ENCODE measurements around the gene TBC1D19. TPM values are rescaled to one million over a fixed set of nuclear protein-coding genes. Genes with fewer than 3 reads are reported as not detected.

TBC1D19 gene
- total and polyA plus RNA-seq, 2 donors from 2014 or later: 10.8 to 19.1 TPM

DNA sequence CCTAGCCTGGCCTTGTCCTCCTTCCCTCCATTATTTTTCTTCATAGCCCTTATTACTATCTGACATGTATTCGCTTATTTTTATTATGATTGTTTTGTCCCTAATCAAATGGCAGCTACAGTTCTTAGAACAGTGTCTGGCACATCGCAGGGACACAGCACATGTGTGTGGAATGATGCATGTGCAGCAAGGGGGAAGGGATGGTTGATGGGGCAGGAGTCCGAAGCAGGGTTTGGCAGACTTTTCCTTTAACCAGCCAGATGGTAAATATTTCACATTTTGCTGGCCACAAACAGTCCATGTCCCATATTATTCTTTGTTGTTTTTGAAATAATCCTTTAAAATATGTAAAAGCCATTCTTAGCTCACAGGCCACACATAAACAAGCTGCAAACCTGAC, 148.5 kb downstream of the TBC1D19 start:
- no peak for TF ChIP-seq CTCF (IDR thresholded peaks at IDR 0.05; ENCODE audit: borderline replicate concordance, extremely low read depth, insufficient read depth)
- no peaks in the 10 kb centered on the region for H3K36me3 ChIP-seq (ENCODE audit: control insufficient read depth in 2 of 3, insufficient read depth in 3 of 3, low read length in 3 of 3)
- H3K27ac ChIP-seq (ENCODE audit: low read depth in 2 of 2, low read length in 2 of 2): no peak overlapping the region
- no peaks in the 10 kb centered on the region for H3K27me3 ChIP-seq (ENCODE audit: control insufficient read depth, insufficient read depth, low read length)
- no peaks in the 10 kb centered on the region for H3K4me1 ChIP-seq (ENCODE audit: control insufficient read depth in 2 of 3, insufficient read depth in 2 of 3, low read depth in 1 of 3, low read length in 3 of 3)
- FAIRE-seq (no peak), DNase-seq (no peak)
- intact Hi-C loops (cut with DNase I): no loop called here
- no peak overlapping the region for H3K4me3 ChIP-seq (ENCODE audit: low read length in 3 of 3)
- H3K9me3 ChIP-seq (ENCODE audit: control insufficient read depth in 2 of 3, insufficient read depth in 1 of 3, low read length in 3 of 3): no peaks in the 10 kb centered on the region
- no peak overlapping the region for H3K9ac ChIP-seq (ENCODE audit: low read length in 3 of 3)

DNA sequence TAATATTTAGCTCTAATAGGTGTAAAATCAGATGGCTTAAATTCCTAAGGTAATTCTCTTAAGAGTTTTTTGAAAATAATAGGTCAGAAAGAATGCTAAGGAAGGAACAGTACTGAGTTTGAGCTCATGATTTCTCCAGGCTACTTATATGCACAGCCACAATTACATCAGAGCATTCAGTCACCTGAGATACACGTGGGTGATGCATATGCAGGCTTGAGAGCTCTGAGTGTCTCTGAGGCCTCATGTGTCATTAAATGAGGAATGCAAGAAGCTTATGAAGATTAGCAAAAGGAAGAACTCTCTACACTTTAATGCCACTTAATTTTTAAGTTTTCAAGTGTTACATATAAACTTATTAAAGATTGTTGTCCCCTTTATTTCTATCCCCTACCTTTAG, 152.7 kb downstream of the TBC1D19 start:
- DNase-seq: no peak
- no peaks in the 10 kb centered on the region for H3K4me1 ChIP-seq (ENCODE audit: control insufficient read depth in 2 of 3, insufficient read depth in 2 of 3, low read depth in 1 of 3, low read length in 3 of 3)
- H3K27me3 ChIP-seq (ENCODE audit: control insufficient read depth, insufficient read depth, low read length): no peaks in the 10 kb centered on the region
- H3K27ac ChIP-seq (ENCODE audit: low read depth in 2 of 2, low read length in 2 of 2): no peak overlapping the region
- intact Hi-C loops (cut with DNase I): no loop called here
- TF ChIP-seq CTCF (IDR thresholded peaks at IDR 0.05; ENCODE audit: borderline replicate concordance, extremely low read depth, insufficient read depth): no peak
- H3K9me3 ChIP-seq (ENCODE audit: control insufficient read depth in 2 of 3, insufficient read depth in 1 of 3, low read length in 3 of 3): no peaks in the 10 kb centered on the region
- no peak overlapping the region for H3K4me3 ChIP-seq (ENCODE audit: low read length in 3 of 3)
- no peak overlapping the region for H3K9ac ChIP-seq (ENCODE audit: low read length in 3 of 3)
- H3K36me3 ChIP-seq (ENCODE audit: control insufficient read depth in 2 of 3, insufficient read depth in 3 of 3, low read length in 3 of 3): no peaks in the 10 kb centered on the region
- no peak for FAIRE-seq

- Histone ChIP-seq H3K9ac (ENCODE audit: low read length in 3 of 3) (no peak overlapping the region), H3K36me3 (ENCODE audit: control insufficient read depth in 2 of 3, insufficient read depth in 3 of 3, low read length in 3 of 3) (no peaks in the 10 kb centered on the region), H3K9me3 (ENCODE audit: control insufficient read depth in 2 of 3, insufficient read depth in 1 of 3, low read length in 3 of 3) (no peaks in the 10 kb centered on the region), H3K27me3 (ENCODE audit: control insufficient read depth, insufficient read depth, low read length) (no peaks in the 10 kb centered on the region), H3K4me3 (ENCODE audit: low read length in 3 of 3) (no peak overlapping the region), H3K4me1 (ENCODE audit: control insufficient read depth in 2 of 3, insufficient read depth in 2 of 3, low read depth in 1 of 3, low read length in 3 of 3) (no peaks in the 10 kb centered on the region), H3K27ac (ENCODE audit: low read depth in 2 of 2, low read length in 2 of 2) (no peak overlapping the region)
- no peak for DNase-seq
- no peak for TF ChIP-seq CTCF (IDR thresholded peaks at IDR 0.05; ENCODE audit: borderline replicate concordance, extremely low read depth, insufficient read depth)
- intact Hi-C loops (cut with DNase I): no loop called here
- no peak for FAIRE-seq
Observed at GRCh38 chr4:26737385-26737784, 153.5 kb downstream of the TBC1D19 start.

GRCh38 chr4:26741491-26741871, 157.6 kb downstream of the TBC1D19 start:
- Histone ChIP-seq H3K9me3 (ENCODE audit: control insufficient read depth in 2 of 3, insufficient read depth in 1 of 3, low read length in 3 of 3) (no peaks in the 10 kb centered on the region), H3K27me3 (ENCODE audit: control insufficient read depth, insufficient read depth, low read length) (no peaks in the 10 kb centered on the region), H3K27ac (ENCODE audit: low read depth in 2 of 2, low read length in 2 of 2) (no peak overlapping the region), H3K4me1 (ENCODE audit: control insufficient read depth in 2 of 3, insufficient read depth in 2 of 3, low read depth in 1 of 3, low read length in 3 of 3) (no peaks in the 10 kb centered on the region), H3K36me3 (ENCODE audit: control insufficient read depth in 2 of 3, insufficient read depth in 3 of 3, low read length in 3 of 3) (no peaks in the 10 kb centered on the region), H3K9ac (ENCODE audit: low read length in 3 of 3) (no peak overlapping the region), H3K4me3 (ENCODE audit: low read length in 3 of 3) (no peak overlapping the region)
- DNase-seq (peak in 1 of 5 donors; percentile 18), FAIRE-seq (peak; percentile 15)
- intact Hi-C loops (cut with DNase I): no loop called here
- TF ChIP-seq CTCF (IDR thresholded peaks at IDR 0.05; ENCODE audit: borderline replicate concordance, extremely low read depth, insufficient read depth): no peak
